H9 (cell line): ENCODE measurements around the gene ATPAF2. TPM values are rescaled to one million over a fixed set of nuclear protein-coding genes. Genes with fewer than 3 reads are reported as not detected.
A peak's percentile ranks its signal among the peaks of the same experiment; 100 is the strongest.

ENCODE experiments used
- DNase-seq: peaks from one replicate; pipeline ENCODE4 v3.0.0-alpha.2; 2017
- H2AFZ ChIP-seq: one replicate; pipeline ENCODE4 v1.6.1; 2013; ENCODE audit warnings: mild to moderate bottlenecking, low read length, control low read depth, moderate library complexity
- H2AK5ac ChIP-seq: 2 replicates; pipeline ENCODE4 v1.6.1; 2013; ENCODE audit warnings: low read length, control low read depth, mixed read lengths; ENCODE audit not compliant: insufficient read length
- H2BK120ac ChIP-seq: one replicate; pipeline ENCODE4 v1.6.1; 2013; ENCODE audit warnings: low read depth, mild to moderate bottlenecking, low read length, control low read depth, inconsistent platforms; ENCODE audit not compliant: poor library complexity, severe bottlenecking
- H2BK12ac ChIP-seq: 2 replicates; pipeline ENCODE4 v1.6.1; 2013; ENCODE audit warnings: low read length, control low read depth, mixed read lengths, low read depth; ENCODE audit not compliant: insufficient read length
- H2BK15ac ChIP-seq: 2 replicates; pipeline ENCODE4 v1.6.1; 2013; ENCODE audit warnings: low read depth, low read length, control low read depth
- H2BK20ac ChIP-seq: one replicate; pipeline ENCODE4 v1.6.1; 2013; ENCODE audit warnings: low read depth, mild to moderate bottlenecking, low read length, control low read depth, inconsistent platforms; ENCODE audit not compliant: poor library complexity, severe bottlenecking
- H2BK5ac ChIP-seq: 2 replicates; pipeline ENCODE4 v1.6.1; 2013; ENCODE audit warnings: low read length, control low read depth, mixed read lengths; ENCODE audit not compliant: insufficient read length
- H3K14ac ChIP-seq: 2 replicates; pipeline ENCODE4 v1.6.1; 2013; ENCODE audit warnings: low read length, control low read depth; ENCODE audit not compliant: insufficient read depth
- H3K18ac ChIP-seq: 2 replicates; pipeline ENCODE4 v1.6.1; 2013; ENCODE audit warnings: low read depth, mild to moderate bottlenecking, mixed read lengths, low read length, control low read depth; ENCODE audit not compliant: insufficient read length
- H3K23ac ChIP-seq: 2 replicates; pipeline ENCODE4 v1.6.1; 2013; ENCODE audit warnings: low read length, control low read depth, mixed read lengths, low read depth; ENCODE audit not compliant: insufficient read length
- H3K23me2 ChIP-seq: 2 replicates; pipeline ENCODE4 v1.6.1; 2013; ENCODE audit warnings: low read depth, mild to moderate bottlenecking, mixed read lengths, low read length, control low read depth; ENCODE audit not compliant: insufficient read length, poor library complexity, severe bottlenecking
- H3K27ac ChIP-seq: 2 replicates; pipeline ENCODE4 v1.5.1; 2013; ENCODE audit warnings: low read length, control low read depth, mixed read lengths, low read depth; ENCODE audit not compliant: insufficient read length
- H3K27me3 ChIP-seq: 2 replicates; pipeline ENCODE4 v1.6.1; 2013; ENCODE audit warnings: low read length, control low read depth, inconsistent platforms; ENCODE audit not compliant: insufficient read depth
- H3K4ac ChIP-seq: 2 replicates; pipeline ENCODE4 v1.6.1; 2013; ENCODE audit warnings: low read depth, mild to moderate bottlenecking, control low read depth, inconsistent platforms, low read length, moderate library complexity
- H3K4me1 ChIP-seq: 2 replicates; pipeline ENCODE4 v1.6.1; 2013; ENCODE audit warnings: low read length, control low read depth, inconsistent platforms; ENCODE audit not compliant: insufficient read depth
- H3K4me2 ChIP-seq: 2 replicates; pipeline ENCODE4 v1.6.1; 2013; ENCODE audit warnings: low read length, control low read depth, mixed read lengths; ENCODE audit not compliant: insufficient read length, insufficient read depth
- H3K56ac ChIP-seq: 2 replicates; pipeline ENCODE4 v1.6.1; 2013; ENCODE audit warnings: low read depth, mild to moderate bottlenecking, mixed read lengths, low read length, control low read depth; ENCODE audit not compliant: insufficient read length
- H3K79me1 ChIP-seq: 2 replicates; pipeline ENCODE4 v1.6.1; 2013; ENCODE audit warnings: low read depth, mild to moderate bottlenecking, moderate library complexity, low read length, control low read depth, inconsistent platforms; ENCODE audit not compliant: insufficient read depth, poor library complexity, severe bottlenecking
- H3K79me2 ChIP-seq: 2 replicates; pipeline ENCODE4 v1.6.1; 2013; ENCODE audit warnings: low read length, control low read depth, inconsistent platforms; ENCODE audit not compliant: insufficient read depth
- H3K9ac ChIP-seq: 2 replicates; pipeline ENCODE4 v1.6.1; 2013; ENCODE audit warnings: low read length, control low read depth, mixed read lengths; ENCODE audit not compliant: insufficient read length; ENCODE audit errors: extremely low read depth
- H3K9me3 ChIP-seq: one replicate; pipeline ENCODE4 v1.6.1; 2013; ENCODE audit warnings: low read depth, low read length, inconsistent platforms; ENCODE audit not compliant: control insufficient read depth
- H3T11ph ChIP-seq: one replicate; pipeline ENCODE4 v1.6.1; 2013; ENCODE audit warnings: mild to moderate bottlenecking, low read length, control low read depth, inconsistent platforms
- H4K20me1 ChIP-seq: one replicate; pipeline ENCODE4 v1.6.1; 2013; ENCODE audit not compliant: control insufficient read depth, insufficient read length, insufficient read depth
- H4K5ac ChIP-seq: 2 replicates; pipeline ENCODE4 v1.6.1; 2013; ENCODE audit warnings: low read depth, mild to moderate bottlenecking, mixed read lengths, low read length, control low read depth; ENCODE audit not compliant: insufficient read length
- H4K8ac ChIP-seq: replicated peaks from 2 replicates; pipeline ENCODE4 v1.6.1; 2013; ENCODE audit warnings: low read length, control low read depth, mixed read lengths, low read depth; ENCODE audit not compliant: insufficient read length
- H4K91ac ChIP-seq: 2 replicates; pipeline ENCODE4 v1.6.1; 2013; ENCODE audit warnings: low read depth, mild to moderate bottlenecking, moderate library complexity, mixed read lengths, low read length, control low read depth; ENCODE audit not compliant: insufficient read length
- H3K27ac Mint-ChIP-seq, 3 experiments: 2 replicates in 2 of 3; 3 replicates in 1 of 3; pipeline ENCODE4 v1.8.0; 2020 to 2021; ENCODE audit warnings: mixed read lengths in 3 of 3, mild to moderate bottlenecking in 1 of 3, moderate library complexity in 1 of 3
- H3K27me3 Mint-ChIP-seq: 2 replicates; pipeline ENCODE4 v1.8.0; 2021; ENCODE audit warnings: low read depth, mild to moderate bottlenecking, moderate library complexity, mixed read lengths
- H3K36me3 Mint-ChIP-seq, 3 experiments: 2 replicates in 2 of 3; 3 replicates in 1 of 3; pipeline ENCODE4 v1.8.0; 2020 to 2021; ENCODE audit warnings: low read depth in 3 of 3, mixed read lengths in 3 of 3; ENCODE audit not compliant: insufficient read depth in 1 of 3
- H3K4me1 Mint-ChIP-seq, 2 experiments: 2 replicates each; pipeline ENCODE4 v1.8.0; 2020; ENCODE audit warnings: mixed read lengths in 2 of 2
- H3K4me3 Mint-ChIP-seq, 2 experiments: 2 replicates in 1 of 2; 3 replicates in 1 of 2; pipeline ENCODE4 v1.8.0; 2020 to 2021; ENCODE audit warnings: mild to moderate bottlenecking in 2 of 2, mixed read lengths in 2 of 2, moderate library complexity in 1 of 2
- H3K9me3 Mint-ChIP-seq, 2 experiments: 2 replicates in 1 of 2; 3 replicates in 1 of 2; pipeline ENCODE4 v1.8.0; 2020; ENCODE audit warnings: mild to moderate bottlenecking in 2 of 2, mixed read lengths in 2 of 2, moderate library complexity in 1 of 2
- WGBS: extraction: QIAGEN DNeasy Blood & Tissue Kit; methylation state at CpG from one replicate; pipeline ENCODE4 v1.1.7; 2013; ENCODE audit warnings: missing lambda C conversion rate, low lambda C conversion rate, mixed read lengths; ENCODE audit not compliant: insufficient read length; ENCODE audit errors: extremely low coverage; 5-methylcytosine and 5-hydroxymethylcytosine counted together
- total RNA-seq: library from RNA; stranded (reverse); gene quantifications from 2 replicates; pipeline ENCODE4 v1.2.1, GENCODE V29; 2021
- TF ChIP-seq, protein P1 (sequence below): fragments of 200-600 bp; sonication (generic); conservative IDR thresholded peaks from 3 replicates; pipeline ENCODE4 v1.8.0; 2021; ENCODE audit warnings: antibody characterized with exemption, mild to moderate bottlenecking

The ATPAF2 gene
- total RNA-seq, 1 experiment from 2014 or later = 21.4 TPM

DNA sequence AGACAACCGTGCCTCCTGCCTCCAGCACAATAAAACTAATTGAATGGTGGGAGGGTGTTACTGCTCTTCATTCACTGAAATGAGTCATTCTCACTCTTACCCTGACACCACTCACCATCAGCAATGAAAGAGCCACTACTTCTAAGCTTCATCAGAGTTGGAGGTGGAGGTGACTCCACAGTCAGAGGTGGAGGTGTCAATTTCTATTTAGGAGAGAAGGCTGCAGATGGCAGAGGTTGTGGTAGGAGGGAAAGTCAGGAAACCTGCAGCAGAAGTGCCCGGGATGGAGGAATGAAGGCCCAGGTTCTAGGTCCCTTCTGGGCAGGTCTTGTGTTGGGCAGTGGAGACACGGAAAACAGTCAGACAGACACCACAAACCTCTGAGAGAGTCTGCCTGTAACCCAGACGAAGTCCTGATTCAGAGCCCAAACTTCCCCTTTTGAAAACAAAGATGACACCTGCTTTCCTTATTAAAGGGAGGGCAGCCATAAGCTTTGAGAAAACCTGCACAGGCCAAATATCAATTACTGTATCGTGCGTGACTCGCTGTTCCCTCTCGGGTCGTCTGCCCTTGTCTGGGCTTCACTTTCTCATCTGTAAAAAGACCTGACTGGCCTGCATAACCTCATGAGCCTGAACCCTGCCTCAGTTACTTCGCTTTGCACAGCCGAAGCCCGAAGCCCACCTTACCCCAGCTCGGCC, 668 bp downstream of the ATPAF2 start:
- H3K27me3 Mint-ChIP-seq = peaks cover 4% of the 10 kb centered on the region
- Histone ChIP-seq H3K4me1 (no peaks in the 10 kb centered on the region; the same call in 1 of the 2 replicates), H4K20me1 (no peaks in the 10 kb centered on the region), H3K23me2 (peaks cover 12% of the 10 kb centered on the region), H2BK12ac (no peak overlapping the region), H3K56ac (no peak overlapping the region), H3K14ac (0 out of 2 replicates have a peak overlapping the region, but pooled peaks have one; percentile 6), H3K18ac (peak overlapping the region; percentile 59), H3K27me3 (no peaks in the 10 kb centered on the region), H2BK20ac (no peak overlapping the region), H3K9me3 (no peaks in the 10 kb centered on the region), H3K27ac (no peak overlapping the region), H4K91ac (no peak overlapping the region), H3K79me2 (no peaks in the 10 kb centered on the region), H3K23ac (no peak overlapping the region), H3K79me1 (no peaks in the 10 kb centered on the region), H4K8ac (no peak overlapping the region), H2AFZ (no peak overlapping the region), H3T11ph (no peak overlapping the region), H2BK15ac (no peak overlapping the region), H2AK5ac (no peak overlapping the region), H2BK5ac (no peak overlapping the region), H3K4ac (no peak overlapping the region), H3K9ac (peak overlapping the region; percentile 62), H2BK120ac (no peak overlapping the region), H3K4me2 (peak overlapping the region; percentile 73), H4K5ac (no peak overlapping the region)
- H3K4me3 Mint-ChIP-seq = peak overlapping the region; percentile 86 to 97
- no peak for DNase-seq
- TF ChIP-seq, protein P1, sequence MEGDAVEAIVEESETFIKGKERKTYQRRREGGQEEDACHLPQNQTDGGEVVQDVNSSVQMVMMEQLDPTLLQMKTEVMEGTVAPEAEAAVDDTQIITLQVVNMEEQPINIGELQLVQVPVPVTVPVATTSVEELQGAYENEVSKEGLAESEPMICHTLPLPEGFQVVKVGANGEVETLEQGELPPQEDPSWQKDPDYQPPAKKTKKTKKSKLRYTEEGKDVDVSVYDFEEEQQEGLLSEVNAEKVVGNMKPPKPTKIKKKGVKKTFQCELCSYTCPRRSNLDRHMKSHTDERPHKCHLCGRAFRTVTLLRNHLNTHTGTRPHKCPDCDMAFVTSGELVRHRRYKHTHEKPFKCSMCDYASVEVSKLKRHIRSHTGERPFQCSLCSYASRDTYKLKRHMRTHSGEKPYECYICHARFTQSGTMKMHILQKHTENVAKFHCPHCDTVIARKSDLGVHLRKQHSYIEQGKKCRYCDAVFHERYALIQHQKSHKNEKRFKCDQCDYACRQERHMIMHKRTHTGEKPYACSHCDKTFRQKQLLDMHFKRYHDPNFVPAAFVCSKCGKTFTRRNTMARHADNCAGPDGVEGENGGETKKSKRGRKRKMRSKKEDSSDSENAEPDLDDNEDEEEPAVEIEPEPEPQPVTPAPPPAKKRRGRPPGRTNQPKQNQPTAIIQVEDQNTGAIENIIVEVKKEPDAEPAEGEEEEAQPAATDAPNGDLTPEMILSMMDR = no peak
- WGBS = no CpG with 5 or more reads among the region's 13 CpGs
- peaks cover 30 to 35% of the 10 kb centered on the region in 2 experiments for H3K4me1 Mint-ChIP-seq
- no peaks in the 10 kb centered on the region; a peak in 2 of 5 replicates for H3K9me3 Mint-ChIP-seq
- H3K36me3 Mint-ChIP-seq = peaks cover 0 to 2% (median 0%) of the 10 kb centered on the region in 3 experiments; a peak in 1 of 7 replicates
- peak overlapping the region in 2 of 3 experiments; percentile 62 to 92; a peak in 3 of 7 replicates for H3K27ac Mint-ChIP-seq
